ENCODE data around the gene CLCN7. TPM values are rescaled to one million over a fixed set of nuclear protein-coding genes. Genes with fewer than 3 reads are reported as not detected.

The CLCN7 gene
- total and polyA plus RNA-seq, 2 of the 13 experiments (the other 11 are each of a cell fraction or from before 2014, with no cell fraction given) = 24.6 to 25.1 TPM

- no peak for TF ChIP-seq ZNF33B (CRISPR knock-in tag; IDR thresholded peaks at IDR 0.05)
- no peak for TF ChIP-seq ZBTB49 (CRISPR knock-in tag; IDR thresholded peaks at IDR 0.05; ENCODE audit: borderline replicate concordance)
- TF ChIP-seq RXRA (CRISPR knock-in tag; IDR thresholded peaks at IDR 0.05) = no peak
- no peak for TF ChIP-seq ZHX2 (IDR thresholded peaks at IDR 0.05; ENCODE audit: low read depth)
- TF ChIP-seq ZHX2 (CRISPR knock-in tag; IDR thresholded peaks at IDR 0.05; ENCODE audit: borderline replicate concordance) = no peak
- no peak for TF ChIP-seq CHD4 (IDR thresholded peaks at IDR 0.05; ENCODE audit: borderline replicate concordance, low read length)
- no peak for TF ChIP-seq POLR2G (IDR thresholded peaks at IDR 0.05; ENCODE audit: low read depth, low read length)
- no peak for TF ChIP-seq FOXA1 (IDR thresholded peaks at IDR 0.05)
- no peak for TF ChIP-seq FOXA1 (CRISPR knock-in tag; IDR thresholded peaks at IDR 0.05)
- TF ChIP-seq ZNF382 (CRISPR knock-in tag; IDR thresholded peaks at IDR 0.05; ENCODE audit: borderline replicate concordance) = no peak
- no peak for TF ChIP-seq ZSCAN29 (CRISPR knock-in tag; conservative IDR thresholded peaks at IDR 0.05)
- TF ChIP-seq IKZF5 (CRISPR knock-in tag; IDR thresholded peaks at IDR 0.05) = no peak
- TF ChIP-seq ZNF296 (CRISPR knock-in tag; conservative IDR thresholded peaks at IDR 0.05) = no peak
- TF ChIP-seq ZBTB39 (CRISPR knock-in tag; IDR thresholded peaks at IDR 0.05) = no peak
- DNase-seq (ENCODE audit: low spot score) (no peak), FAIRE-seq (no peak), ATAC-seq (no peak)
- ChIA-PET CTCF (ENCODE audit: low intra/inter-chr PET ratio, low total read pairs) (no interaction called here), POLR2A (no interaction called here)
- Histone ChIP-seq H3K4me2 (ENCODE audit: low read depth, low read length) (no peak overlapping the region), H4K20me1 (ENCODE audit: insufficient read depth, low read length) (no peaks in the 10 kb centered on the region), H3K4me1 (ENCODE audit: insufficient read depth, low read length) (no peaks in the 10 kb centered on the region), H3K79me2 (ENCODE audit: insufficient read depth, low read length) (no peaks in the 10 kb centered on the region), H3K9me3 (ENCODE audit: low read length) (no peaks in the 10 kb centered on the region), H3K4me3 (replicated peaks in 1 of 3; ENCODE audit: insufficient read depth in 1 of 3, low read depth in 2 of 3, low read length in 3 of 3) (no peak overlapping the region), H3K9ac (ENCODE audit: insufficient read depth, low read depth, low read length) (no peak overlapping the region), H3K27me3 (ENCODE audit: control insufficient read depth in 1 of 2, insufficient read depth in 2 of 2, low read length in 2 of 2) (no peaks in the 10 kb centered on the region), H3K27ac (ENCODE audit: extremely low read length, insufficient read depth, low read length) (no peak overlapping the region), H3K36me3 (replicated peaks in 1 of 2; ENCODE audit: control insufficient read depth in 1 of 2, insufficient read depth in 2 of 2, low read length in 2 of 2) (peaks cover 15 to 32% of the 10 kb centered on the region in 2 experiments; a peak in 4 of 5 replicates), H2AFZ (ENCODE audit: low read length) (no peak overlapping the region)
- no TSS peak for BruUV-seq (replicated peaks)
- intact Hi-C loops (cut with micrococcal nuclease; ENCODE audit: unreplicated experiment) = no loop called here
- in situ Hi-C loops (cut with HindIII; ENCODE audit: extremely low pct_ligation_motif_present, low pct_unique_long_range_greater_than_20kb) = no loop called here
- 99% methylated on average over 8 of the region's 16 CpGs for WGBS (ENCODE audit: low lambda C conversion rate)
These were observed 17.9 kb downstream of the CLCN7 start for GRCh38 chr16:1456951-1457350.
